Spleen (tissue), 11 donors: ENCODE data around the gene PPOX. TPM values are rescaled to one million over a fixed set of nuclear protein-coding genes. Genes with fewer than 3 reads are reported as not detected.

Experiments
- DNase-seq: peaks from one replicate; pipeline ENCODE4 v3.0.0-alpha.2; 2020
- H3K27ac ChIP-seq, 8 donors: fragments of 200-600 bp; sonication (generic) in 7 of 8; 1 replicate in 4 of 8; 2 replicates in 4 of 8; pipeline versions ENCODE4 v1.5.0 to v1.8.0; 2016 to 2021; ENCODE audit warnings: inconsistent platforms in 4 of 8, mild to moderate bottlenecking in 4 of 8, moderate library complexity in 1 of 8
- H3K27me3 ChIP-seq, 7 donors: fragments of 200-600 bp; sonication (generic) in 6 of 7; replicated peaks in 1 of 7; 1 replicate in 4 of 7; 2 replicates in 3 of 7; pipeline versions ENCODE4 v1.5.0 to v1.8.0; 2016 to 2021; ENCODE audit warnings: inconsistent platforms in 3 of 7, mild to moderate bottlenecking in 1 of 7
- H3K36me3 ChIP-seq, 6 donors: fragments of 200-600 bp; sonication (generic) in 5 of 6; 1 replicate in 4 of 6; 2 replicates in 2 of 6; pipeline versions ENCODE4 v1.5.0 to v1.8.0; 2016 to 2021; ENCODE audit warnings: inconsistent platforms in 2 of 6
- H3K4me1 ChIP-seq, 6 donors: fragments of 200-600 bp; sonication (generic) in 5 of 6; 1 replicate in 3 of 6; 2 replicates in 3 of 6; pipeline versions ENCODE4 v1.5.0 to v1.8.0; 2016 to 2021; ENCODE audit warnings: inconsistent platforms in 3 of 6
- H3K4me3 ChIP-seq, 8 donors: fragments of 200-600 bp; sonication (generic) in 7 of 8; 1 replicate in 4 of 8; 2 replicates in 4 of 8; pipeline versions ENCODE4 v1.5.0 to v1.8.0; 2016 to 2021; ENCODE audit warnings: inconsistent platforms in 4 of 8, mild to moderate bottlenecking in 4 of 8, moderate library complexity in 2 of 8
- H3K9me3 ChIP-seq, 8 donors: fragments of 200-600 bp; sonication (generic) in 7 of 8; 1 replicate in 4 of 8; 2 replicates in 4 of 8; pipeline versions ENCODE4 v1.5.0 to v1.8.0; 2016 to 2021; ENCODE audit warnings: inconsistent platforms in 4 of 8
- POLR2A ChIP-seq, 3 donors: fragments of 450-650 bp; IDR thresholded peaks; one replicate each; pipeline ENCODE4 v1.5.1; 2017; ENCODE audit warnings: antibody characterized with exemption in 3 of 3, mild to moderate bottlenecking in 1 of 3
- POLR2AphosphoS5 ChIP-seq, 3 donors: sonication (generic); formaldehyde crosslinking; IDR thresholded peaks; one replicate each; pipeline ENCODE4 v1.5.1; 2017; ENCODE audit warnings: antibody characterized with exemption in 3 of 3
- WGBS, 5 donors: extraction: QIAGEN DNeasy Blood & Tissue Kit in 3 of 5; methylation state at CpG; one replicate each; pipeline versions ENCODE4 v1.1.5 to v1.1.7; 2013 to 2018; 5-methylcytosine and 5-hydroxymethylcytosine counted together
- intact Hi-C: fragments of 100-400 bp; cut with DNase I; formaldehyde crosslinking; loops from one replicate; pipeline ENCODE4 v1.15.0; 2023; ENCODE audit warnings: low total_unique reads
- polyA plus RNA-seq, 3 donors: library from polyadenylated mRNA; stranded (reverse); fragments of 200-250 nt; gene quantifications; one replicate each; pipeline ENCODE4 v1.2.1, GENCODE V29; 2013
- total RNA-seq, 7 donors: library from RNA; depleted of rRNA in 3 of 7; stranded (reverse); fragments of >200 nt in 3 of 7; fragmentation: NEBNext Ultra II Directional in 4 of 7; extraction: Animal tissue kit (Norgen Biotek cat#: 25700) in 4 of 7; gene quantifications; one replicate each; pipeline versions ENCODE4 v1.1.0 to v1.2.1, GENCODE V29; 2016 to 2021
- TF ChIP-seq, protein P1 (sequence below), 11 experiments: fragments of 200-600 bp in 7 of 11; fragments of 450-650 bp in 4 of 11; sonication (generic) in 4 of 11; IDR thresholded peaks in 8 of 11; conservative IDR thresholded peaks in 3 of 11; 1 replicate in 7 of 11; 2 replicates in 4 of 11; pipeline versions ENCODE4 v1.4.0 to v1.8.0; 2016 to 2021; ENCODE audit warnings: antibody characterized with exemption in 11 of 11, inconsistent platforms in 4 of 11, mild to moderate bottlenecking in 1 of 11
- donor health status: healthy with polysubstance abuse.
- donor health status: DM: no; HTN: no; CAD: no; lungs with moderate emphysema.
- donor health status: DM: no; HTN: no; CAD: no.
- donor health status: Bipolar disorder and iron deficiency.
- donor health status: healthy.
- donor health status: DM: no; HTN: no; CAD: no.
- donor health status: DM: yes; HTN: yes; CAD: no.

PPOX gene
- total and polyA plus RNA-seq, 10 donors = 25.5 to 74.7 (median 36.8) TPM

- intact Hi-C loops = no loop called here
- H3K4me3 ChIP-seq = peak overlapping the region; percentile 44 to 95 (median 77)
- 9 to 12% (median 10%) methylated on average over 28 to 33 of the region's 33 CpGs for WGBS, 5 donors
- peaks cover 5 to 68% (median 49%) of the 10 kb centered on the region in 6 donors for H3K36me3 ChIP-seq
- H3K4me1 ChIP-seq = peaks cover 7 to 52% (median 34%) of the 10 kb centered on the region in 6 donors
- H3K9me3 ChIP-seq = no peaks in the 10 kb centered on the region
- H3K27ac ChIP-seq = peak overlapping the region; percentile 87 to 92 (median 88)
- no peaks in the 10 kb centered on the region for H3K27me3 ChIP-seq
- TF ChIP-seq, protein P1, sequence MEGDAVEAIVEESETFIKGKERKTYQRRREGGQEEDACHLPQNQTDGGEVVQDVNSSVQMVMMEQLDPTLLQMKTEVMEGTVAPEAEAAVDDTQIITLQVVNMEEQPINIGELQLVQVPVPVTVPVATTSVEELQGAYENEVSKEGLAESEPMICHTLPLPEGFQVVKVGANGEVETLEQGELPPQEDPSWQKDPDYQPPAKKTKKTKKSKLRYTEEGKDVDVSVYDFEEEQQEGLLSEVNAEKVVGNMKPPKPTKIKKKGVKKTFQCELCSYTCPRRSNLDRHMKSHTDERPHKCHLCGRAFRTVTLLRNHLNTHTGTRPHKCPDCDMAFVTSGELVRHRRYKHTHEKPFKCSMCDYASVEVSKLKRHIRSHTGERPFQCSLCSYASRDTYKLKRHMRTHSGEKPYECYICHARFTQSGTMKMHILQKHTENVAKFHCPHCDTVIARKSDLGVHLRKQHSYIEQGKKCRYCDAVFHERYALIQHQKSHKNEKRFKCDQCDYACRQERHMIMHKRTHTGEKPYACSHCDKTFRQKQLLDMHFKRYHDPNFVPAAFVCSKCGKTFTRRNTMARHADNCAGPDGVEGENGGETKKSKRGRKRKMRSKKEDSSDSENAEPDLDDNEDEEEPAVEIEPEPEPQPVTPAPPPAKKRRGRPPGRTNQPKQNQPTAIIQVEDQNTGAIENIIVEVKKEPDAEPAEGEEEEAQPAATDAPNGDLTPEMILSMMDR (IDR thresholded peaks at IDR 0.05 in 8 of 11, conservative IDR thresholded peaks at IDR 0.05 in 3 of 11) = no peak
- TF ChIP-seq POLR2AphosphoS5 (IDR thresholded peaks at IDR 0.05) (no peak), POLR2A (IDR thresholded peaks at IDR 0.05) (no peak)
- DNase-seq = peak; percentile 86
Observed at GRCh38 chr1:161166669-161167548, 683 bp downstream of the PPOX start.

- no peaks in the 10 kb centered on the region for H3K9me3 ChIP-seq
- H3K4me3 ChIP-seq = no peak overlapping the region
- H3K4me1 ChIP-seq = peaks cover 7 to 58% (median 37%) of the 10 kb centered on the region in 6 donors
- peak in 2 of 3 donors; percentile 8 to 11 for TF ChIP-seq POLR2AphosphoS5 (IDR thresholded peaks at IDR 0.05)
- TF ChIP-seq, protein P1 (IDR thresholded peaks at IDR 0.05 in 8 of 11, conservative IDR thresholded peaks at IDR 0.05 in 3 of 11) = no peak
- no peak for TF ChIP-seq POLR2A (IDR thresholded peaks at IDR 0.05)
- WGBS, 5 donors = 93 to 98% (median 94%) methylated on average over 7 to 9 of the region's 9 CpGs
- no peaks in the 10 kb centered on the region for H3K27me3 ChIP-seq
- peaks cover 5 to 68% (median 53%) of the 10 kb centered on the region in 6 donors for H3K36me3 ChIP-seq
- intact Hi-C loops = no loop called here
- no peak overlapping the region for H3K27ac ChIP-seq
- DNase-seq = peak; percentile 41
Observed at GRCh38 chr1:161168906-161169305, 2.7 kb downstream of the PPOX start.

DNA sequence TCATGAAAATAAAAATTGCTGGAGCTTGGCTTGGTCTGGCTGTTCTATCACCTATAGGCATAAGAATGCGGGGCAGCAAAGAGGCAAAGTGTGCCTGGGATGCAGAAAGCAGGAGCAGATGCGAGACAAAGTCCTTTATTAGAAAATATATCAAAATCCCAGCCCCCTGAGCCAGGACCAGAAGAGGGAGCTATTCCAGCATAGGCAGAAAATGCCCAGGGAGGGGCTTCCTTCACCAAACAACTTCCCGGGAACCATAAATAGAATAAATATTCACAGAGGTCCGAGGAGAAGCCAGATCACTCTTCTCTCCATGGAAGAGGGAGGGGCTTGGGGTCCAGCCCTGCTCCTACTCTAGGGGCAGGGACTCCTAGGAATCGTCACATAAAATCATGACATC, 5.0 kb downstream of the PPOX start:
- H3K27me3 ChIP-seq = no peaks in the 10 kb centered on the region
- no peak overlapping the region for H3K4me3 ChIP-seq
- peak; percentile 14 for DNase-seq
- H3K27ac ChIP-seq = peak overlapping the region in 3 of 8 donors; percentile 21 to 54 (median 42)
- TF ChIP-seq, protein P1 (IDR thresholded peaks at IDR 0.05 in 8 of 11, conservative IDR thresholded peaks at IDR 0.05 in 3 of 11) = no peak
- TF ChIP-seq POLR2AphosphoS5 (IDR thresholded peaks at IDR 0.05) (no peak), POLR2A (IDR thresholded peaks at IDR 0.05) (no peak)
- 73 to 84% (median 79%) methylated on average over 5 of the region's 5 CpGs for WGBS, 5 donors
- intact Hi-C loops = no loop called here
- peaks cover 16 to 67% (median 42%) of the 10 kb centered on the region in 6 donors for H3K4me1 ChIP-seq
- no peaks in the 10 kb centered on the region for H3K9me3 ChIP-seq
- H3K36me3 ChIP-seq = peaks cover 5 to 77% (median 64%) of the 10 kb centered on the region in 6 donors

GRCh38 chr1:161171696-161172095, 5.5 kb downstream of the PPOX start:
- peaks cover 21 to 69% (median 46%) of the 10 kb centered on the region in 6 donors for H3K4me1 ChIP-seq
- H3K4me3 ChIP-seq = no peak overlapping the region
- 81 to 92% (median 88%) methylated on average over 11 to 12 of the region's 12 CpGs for WGBS, 5 donors
- no peaks in the 10 kb centered on the region for H3K9me3 ChIP-seq
- peak overlapping the region in 3 of 8 donors; percentile 21 to 54 (median 42) for H3K27ac ChIP-seq
- TF ChIP-seq, protein P1 (IDR thresholded peaks at IDR 0.05 in 8 of 11, conservative IDR thresholded peaks at IDR 0.05 in 3 of 11) = no peak
- TF ChIP-seq POLR2AphosphoS5 (IDR thresholded peaks at IDR 0.05) = no peak
- TF ChIP-seq POLR2A (IDR thresholded peaks at IDR 0.05) = no peak
- peak; percentile 61 for DNase-seq
- intact Hi-C loops = no loop called here
- no peaks in the 10 kb centered on the region for H3K27me3 ChIP-seq
- H3K36me3 ChIP-seq = peaks cover 5 to 77% (median 64%) of the 10 kb centered on the region in 6 donors
